ENCODE results near the gene OCSTAMP.

The OCSTAMP gene

GRCh38 chr20:46545827-46546138 is 4.7 kb downstream of the OCSTAMP start:
- CTCF ChIA-PET: no interaction called here
- TF ChIP-seq TARDBP (IDR thresholded peaks at IDR 0.05) (no peak), FOXA1 (IDR thresholded peaks at IDR 0.05) (no peak), FOXK2 (IDR thresholded peaks at IDR 0.05) (no peak), NFRKB (IDR thresholded peaks at IDR 0.05) (no peak), ELF4 (IDR thresholded peaks at IDR 0.05) (no peak), BHLHE40 (IDR thresholded peaks at IDR 0.05; ENCODE audit: borderline replicate concordance) (no peak), PKNOX1 (IDR thresholded peaks at IDR 0.05) (no peak), SP1 (IDR thresholded peaks at IDR 0.05) (no peak), L3MBTL2 (conservative IDR thresholded peaks at IDR 0.05) (no peak), HDGF (IDR thresholded peaks at IDR 0.05; ENCODE audit: borderline replicate concordance) (no peak), CTBP1 (IDR thresholded peaks at IDR 0.05; ENCODE audit: borderline replicate concordance) (no peak), LEF1 (IDR thresholded peaks at IDR 0.05; ENCODE audit: borderline replicate concordance) (no peak), FOXM1 (IDR thresholded peaks at IDR 0.05; ENCODE audit: borderline replicate concordance) (no peak), SUZ12 (IDR thresholded peaks at IDR 0.05) (no peak), ARNT (IDR thresholded peaks at IDR 0.05) (no peak), ZNF384 (IDR thresholded peaks at IDR 0.05) (no peak)
- no peak for DNase-seq (ENCODE audit: extremely low spot score)
- POLR2A ChIA-PET: no interaction called here

- no peak for DNase-seq (ENCODE audit: extremely low spot score)
- ChIA-PET CTCF (interaction anchor here (0.8 kb wide), 1 partner anchor 17 kb away, joined by 3 read pairs; no protein-coding TSS in a partner anchor), POLR2A (no interaction called here)
Measured at GRCh38 chr20:46545077-46545826, 5.2 kb downstream of the OCSTAMP start.

GRCh38 chr20:46544576-46544975 is 5.9 kb downstream of the OCSTAMP start:
- TF ChIP-seq ZNF384 (IDR thresholded peaks at IDR 0.05): no peak
- no peak for TF ChIP-seq FOXM1 (IDR thresholded peaks at IDR 0.05; ENCODE audit: borderline replicate concordance)
- no peak for TF ChIP-seq TARDBP (IDR thresholded peaks at IDR 0.05)
- TF ChIP-seq CTBP1 (IDR thresholded peaks at IDR 0.05; ENCODE audit: borderline replicate concordance): no peak
- no peak for TF ChIP-seq NFRKB (IDR thresholded peaks at IDR 0.05)
- no peak for TF ChIP-seq HDGF (IDR thresholded peaks at IDR 0.05; ENCODE audit: borderline replicate concordance)
- CTCF ChIA-PET: interaction anchor here (0.8 kb wide), 1 partner anchor 18 kb away, joined by 3 read pairs; no protein-coding TSS in a partner anchor
- POLR2A ChIA-PET: interaction anchor here (0.6 kb wide), 1 partner anchor 20 kb away, joined by 3 read pairs; no protein-coding TSS in a partner anchor
- no peak for DNase-seq (ENCODE audit: extremely low spot score)

More at GRCh38 chr20:46545077-46545826, 5.2 kb downstream of the OCSTAMP start:
- TF ChIP-seq ELF4 (IDR thresholded peaks at IDR 0.05) (no peak), NFRKB (IDR thresholded peaks at IDR 0.05) (no peak), LEF1 (IDR thresholded peaks at IDR 0.05; ENCODE audit: borderline replicate concordance) (no peak), SUZ12 (IDR thresholded peaks at IDR 0.05) (no peak), BHLHE40 (IDR thresholded peaks at IDR 0.05; ENCODE audit: borderline replicate concordance) (no peak), SP1 (IDR thresholded peaks at IDR 0.05) (no peak), ARNT (IDR thresholded peaks at IDR 0.05) (no peak), FOXA1 (IDR thresholded peaks at IDR 0.05) (no peak), TARDBP (IDR thresholded peaks at IDR 0.05) (no peak), HDGF (IDR thresholded peaks at IDR 0.05; ENCODE audit: borderline replicate concordance) (no peak), CTBP1 (IDR thresholded peaks at IDR 0.05; ENCODE audit: borderline replicate concordance) (no peak)

- DNase-seq (ENCODE audit: extremely low spot score): no peak
- CTCF ChIA-PET: no interaction called here
- TF ChIP-seq NFRKB (IDR thresholded peaks at IDR 0.05) (no peak), FOXM1 (IDR thresholded peaks at IDR 0.05; ENCODE audit: borderline replicate concordance) (no peak), SP1 (IDR thresholded peaks at IDR 0.05) (no peak), FOXK2 (IDR thresholded peaks at IDR 0.05) (no peak), ARNT (IDR thresholded peaks at IDR 0.05) (no peak), ZNF384 (IDR thresholded peaks at IDR 0.05) (no peak), TARDBP (IDR thresholded peaks at IDR 0.05) (no peak), ELF4 (IDR thresholded peaks at IDR 0.05) (no peak), BHLHE40 (IDR thresholded peaks at IDR 0.05; ENCODE audit: borderline replicate concordance) (no peak), FOXA1 (IDR thresholded peaks at IDR 0.05) (no peak), PKNOX1 (IDR thresholded peaks at IDR 0.05) (no peak), LEF1 (IDR thresholded peaks at IDR 0.05; ENCODE audit: borderline replicate concordance) (no peak), L3MBTL2 (conservative IDR thresholded peaks at IDR 0.05) (no peak), CTBP1 (IDR thresholded peaks at IDR 0.05; ENCODE audit: borderline replicate concordance) (no peak), SUZ12 (IDR thresholded peaks at IDR 0.05) (no peak), HDGF (IDR thresholded peaks at IDR 0.05; ENCODE audit: borderline replicate concordance) (no peak)
- POLR2A ChIA-PET: interaction anchor here (0.6 kb wide), 1 partner anchor 20 kb away, joined by 3 read pairs; no protein-coding TSS in a partner anchor
Measured at GRCh38 chr20:46543959-46544358, 6.5 kb downstream of the OCSTAMP start.

- ChIA-PET POLR2A (no interaction called here), CTCF (no interaction called here)
- DNase-seq (ENCODE audit: extremely low spot score): no peak
- TF ChIP-seq ARNT (IDR thresholded peaks at IDR 0.05) (no peak), FOXK2 (IDR thresholded peaks at IDR 0.05) (no peak), PKNOX1 (IDR thresholded peaks at IDR 0.05) (no peak), TARDBP (IDR thresholded peaks at IDR 0.05) (no peak), ELF4 (IDR thresholded peaks at IDR 0.05) (no peak), FOXA1 (IDR thresholded peaks at IDR 0.05) (no peak), CTBP1 (IDR thresholded peaks at IDR 0.05; ENCODE audit: borderline replicate concordance) (no peak), NFRKB (IDR thresholded peaks at IDR 0.05) (no peak), SP1 (IDR thresholded peaks at IDR 0.05) (no peak), ZNF384 (IDR thresholded peaks at IDR 0.05) (no peak), LEF1 (IDR thresholded peaks at IDR 0.05; ENCODE audit: borderline replicate concordance) (no peak)
Measured at GRCh38 chr20:46543033-46543432, 7.4 kb downstream of the OCSTAMP start.
